Hematopoietic multipotent progenitor cell treated with erythropoietin and hydrocortisone succinate and interleukin-3 and kit ligand, for 4 days (in vitro differentiated cells): Measurements from ENCODE around the gene NOXO1.
"Not testable (repeated sequence)": the region's sequence is repeated elsewhere in the genome, so short reads cannot be mapped to it uniquely, and the experiment has no call there.

Experiments
- DNase-seq: peaks from one replicate; pipeline ENCODE4 v3.0.0-alpha.2; 2015

The NOXO1 gene

DNA sequence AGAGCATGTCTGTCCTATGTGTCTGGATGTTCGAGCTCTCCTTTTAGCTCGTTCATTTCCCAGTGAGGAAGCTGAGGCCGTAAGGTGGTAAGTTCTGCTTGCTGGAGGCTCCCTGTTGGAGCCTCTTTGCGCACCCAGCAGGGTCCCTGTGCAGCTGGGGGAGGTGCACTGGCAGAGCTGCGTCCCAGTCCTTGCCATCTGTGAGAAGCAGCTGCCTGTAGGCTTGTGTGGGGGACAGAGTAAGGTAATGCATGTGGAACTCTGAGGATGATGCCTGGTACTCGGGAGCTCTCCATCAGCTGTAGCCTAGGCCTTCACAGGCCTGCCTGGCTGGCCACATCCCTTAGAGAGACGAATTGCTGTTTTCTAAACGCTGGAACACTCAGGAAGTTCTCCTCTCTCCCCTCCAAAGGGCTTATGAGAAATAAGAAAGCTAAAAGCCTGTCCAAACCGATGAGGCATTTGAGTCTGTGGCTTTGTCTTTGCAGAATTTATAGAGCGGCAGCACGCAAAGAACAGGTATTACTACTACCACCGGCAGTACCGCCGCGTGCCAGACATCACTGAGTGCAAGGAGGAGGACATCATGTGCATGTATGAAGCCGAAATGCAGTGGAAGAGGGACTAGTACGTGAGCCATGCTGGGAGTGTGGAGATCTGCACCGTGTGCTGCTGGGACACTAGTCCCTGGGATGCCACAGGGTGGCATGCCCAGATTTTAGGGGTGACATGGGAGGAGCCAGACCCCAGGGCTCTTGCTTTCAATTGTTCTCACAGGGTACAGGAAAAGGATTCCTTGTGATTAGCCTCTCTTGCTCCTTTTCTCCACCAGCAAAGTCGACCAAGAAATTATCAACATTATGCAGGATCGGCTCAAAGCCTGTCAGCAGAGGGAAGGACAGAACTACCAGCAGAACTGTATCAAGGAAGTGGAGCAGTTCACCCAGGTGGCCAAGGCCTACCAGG, 20.3 kb downstream of the NOXO1 start:
- DNase-seq: peak; percentile 79

DNA sequence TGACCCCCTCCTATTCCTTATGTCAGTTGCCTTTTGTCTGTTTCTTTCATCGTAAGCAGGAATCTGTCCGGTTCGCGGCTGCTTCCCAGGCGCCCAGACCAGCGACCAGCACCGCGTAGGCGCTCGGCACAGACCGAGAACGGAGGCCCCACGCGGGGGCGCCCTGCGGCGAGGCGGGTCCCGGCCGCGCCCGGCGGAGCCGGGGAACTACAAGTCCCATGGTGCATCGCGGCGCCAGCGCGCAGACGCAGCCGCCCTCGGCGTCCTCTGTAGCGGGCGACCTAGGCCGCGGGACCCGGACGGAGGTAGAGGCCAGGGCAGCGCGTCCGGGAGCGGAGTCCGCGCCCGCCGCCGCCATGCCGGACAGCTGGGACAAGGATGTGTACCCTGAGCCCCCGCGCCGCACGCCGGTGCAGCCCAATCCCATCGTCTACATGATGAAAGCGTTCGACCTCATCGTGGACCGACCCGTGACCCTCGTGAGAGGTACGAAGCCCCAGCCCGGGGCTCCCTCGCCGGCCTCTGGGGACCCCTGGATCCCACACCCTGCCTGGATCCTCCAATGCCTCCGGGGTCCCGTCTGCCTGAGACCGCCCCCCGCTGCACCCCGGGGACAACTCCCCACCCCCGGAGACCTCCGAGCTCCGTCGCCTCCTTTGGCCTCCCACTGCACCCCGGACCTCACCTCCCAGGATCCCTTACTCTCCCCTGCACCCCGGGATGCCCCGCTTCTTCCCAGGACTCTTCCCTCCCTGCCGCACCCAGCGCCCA, 21.8 kb downstream of the NOXO1 start, which contains the start of gene NDUFB10:
TSS of gene NDUFB10 (plus strand) at position 270 of the 771 bp plus-strand sequence. CDS start at position 357, 87 bp downstream.
- DNase-seq: peak; percentile 95

DNA sequence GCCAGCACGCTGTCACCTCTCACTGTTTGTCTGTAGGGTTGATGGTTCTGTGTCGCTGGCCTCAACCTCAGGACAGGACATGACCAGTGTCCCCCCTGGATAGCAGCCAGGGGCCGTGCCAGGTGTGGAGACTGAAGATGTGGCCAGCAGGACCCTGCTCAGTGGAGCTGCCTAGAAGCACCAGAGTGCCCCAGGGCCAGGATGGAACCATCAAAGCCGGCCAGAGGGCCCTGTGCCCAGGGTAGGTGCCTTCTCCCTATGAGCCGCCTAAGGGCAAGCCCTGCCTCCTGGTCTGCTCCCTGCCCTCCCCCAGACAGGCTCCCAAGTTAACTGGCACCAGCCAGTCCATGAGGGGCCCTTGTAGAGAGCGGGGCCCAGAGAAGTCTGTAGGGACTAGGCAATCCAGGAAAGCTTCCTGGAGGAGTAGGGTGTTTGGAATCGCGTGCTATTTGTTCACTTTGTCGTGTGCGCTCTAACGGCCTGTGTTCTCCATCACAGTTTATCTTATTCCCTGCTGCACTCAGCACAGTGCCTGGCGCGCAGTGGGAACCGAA, 22.5 kb downstream of the NOXO1 start:
- no peak for DNase-seq

DNA sequence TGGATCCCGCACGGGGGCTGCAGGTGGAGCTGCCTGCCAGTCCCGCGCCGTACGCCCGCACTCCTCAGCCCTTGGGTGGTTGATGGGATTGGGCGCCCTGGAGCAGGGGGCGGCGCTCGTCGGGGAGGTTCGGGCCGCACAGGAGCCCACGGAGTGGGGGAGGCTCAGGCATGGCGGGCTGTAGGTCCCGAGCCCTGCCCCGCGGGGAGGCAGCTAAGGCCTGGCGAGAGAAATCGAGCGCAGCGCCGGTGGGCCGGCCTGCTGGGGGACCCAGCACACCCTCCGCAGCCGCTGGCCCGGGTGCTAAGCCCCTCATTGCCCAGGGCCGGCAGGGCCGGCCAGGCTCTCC, 23.2 kb downstream of the NOXO1 start:
- DNase-seq: not testable (repeated sequence)

DNA sequence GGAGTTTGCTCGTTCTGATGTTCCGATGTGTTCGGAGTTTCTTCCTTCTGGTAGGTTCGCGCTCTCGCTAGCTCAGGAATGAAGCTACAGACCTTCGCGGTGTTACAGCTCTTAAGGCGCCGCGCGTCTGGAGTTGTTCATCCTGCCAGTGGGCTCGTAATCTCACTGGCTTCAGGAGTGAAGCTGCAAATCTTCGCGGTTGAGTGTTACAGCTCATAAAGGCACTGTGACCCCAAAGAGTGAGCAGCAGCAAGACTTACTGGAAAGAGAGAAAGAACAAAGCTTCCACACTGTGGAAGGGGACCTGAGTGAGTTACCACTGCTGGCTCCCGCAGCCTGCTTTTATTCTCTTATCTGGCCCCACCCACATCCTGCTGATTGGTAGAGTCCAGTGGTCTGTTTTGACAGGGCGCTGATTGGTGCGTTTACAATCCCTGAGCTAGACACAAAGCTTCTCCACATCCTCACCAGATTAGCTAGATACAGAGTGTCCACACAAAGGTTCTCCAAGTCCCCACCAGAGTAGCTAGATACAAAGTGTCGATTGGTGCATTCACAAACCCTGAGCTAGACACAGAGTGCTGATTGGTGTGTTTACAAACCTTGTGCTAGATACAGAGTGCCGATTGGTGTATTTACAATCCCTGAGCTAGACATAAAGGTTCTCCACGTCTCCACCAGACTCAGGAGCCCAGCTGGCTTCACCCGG, 23.7 kb downstream of the NOXO1 start:
- peak; percentile 28 for DNase-seq

DNA sequence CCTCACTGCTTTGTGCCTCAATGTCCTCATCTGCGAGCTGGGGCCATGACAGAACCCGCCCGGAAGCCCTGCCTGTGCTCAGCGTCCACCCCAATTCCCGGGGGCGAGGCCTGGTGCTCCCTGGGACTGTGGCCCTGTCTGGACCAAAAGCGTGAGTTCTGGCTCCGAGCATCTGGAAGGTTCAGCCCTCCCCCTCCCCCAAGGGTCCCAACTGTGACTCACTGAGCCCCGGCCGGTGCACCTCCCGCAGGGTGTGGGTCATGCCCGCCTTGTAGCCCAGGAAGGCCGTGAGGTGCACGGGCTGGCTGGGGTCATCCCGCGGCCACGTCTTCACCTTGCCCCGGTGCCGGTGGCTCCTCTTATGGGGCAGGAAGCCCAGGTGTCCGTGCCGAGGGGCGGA, 27.5 kb downstream of the NOXO1 start:
- no peak for DNase-seq

DNA sequence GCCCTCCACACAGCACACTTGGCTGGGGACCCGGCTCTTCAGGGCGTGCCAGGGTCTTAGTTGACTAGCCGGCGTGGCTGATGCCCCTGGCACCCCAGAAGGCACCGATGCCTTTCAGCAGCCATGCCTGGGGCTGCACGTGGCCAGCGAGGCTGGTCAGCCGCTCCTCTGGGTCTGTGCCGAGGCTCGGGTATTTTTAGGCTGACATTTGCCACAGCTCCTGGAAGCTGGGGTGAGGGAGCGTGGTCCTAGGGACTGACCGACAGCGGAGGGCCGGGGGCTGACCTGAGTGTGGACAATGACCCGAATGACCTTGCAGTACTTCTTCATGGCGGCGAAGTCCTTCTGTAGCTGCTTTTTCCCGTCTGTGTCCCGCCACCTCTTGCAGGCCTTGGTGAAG, 30.7 kb downstream of the NOXO1 start:
- no peak for DNase-seq

DNA sequence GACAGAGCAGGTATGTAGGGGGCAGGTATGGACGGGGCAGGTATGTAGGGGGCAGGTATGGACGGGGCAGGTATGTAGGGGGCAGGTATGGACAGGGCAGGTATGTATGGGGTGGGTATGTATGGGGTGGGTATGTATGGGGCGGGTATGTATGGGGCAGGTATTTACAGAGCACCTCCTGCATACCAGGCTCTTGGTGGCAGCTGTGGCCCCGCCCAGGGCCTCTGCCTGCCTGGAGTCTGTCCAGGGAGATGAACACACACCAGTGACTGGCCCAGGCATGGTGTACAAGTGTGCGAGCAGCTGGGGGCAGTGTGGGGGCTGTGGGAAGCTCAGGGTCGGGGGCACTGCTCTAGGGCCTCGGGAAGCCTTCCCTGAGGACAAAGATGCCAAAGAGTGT, 31.2 kb downstream of the NOXO1 start:
- no peak for DNase-seq

DNA sequence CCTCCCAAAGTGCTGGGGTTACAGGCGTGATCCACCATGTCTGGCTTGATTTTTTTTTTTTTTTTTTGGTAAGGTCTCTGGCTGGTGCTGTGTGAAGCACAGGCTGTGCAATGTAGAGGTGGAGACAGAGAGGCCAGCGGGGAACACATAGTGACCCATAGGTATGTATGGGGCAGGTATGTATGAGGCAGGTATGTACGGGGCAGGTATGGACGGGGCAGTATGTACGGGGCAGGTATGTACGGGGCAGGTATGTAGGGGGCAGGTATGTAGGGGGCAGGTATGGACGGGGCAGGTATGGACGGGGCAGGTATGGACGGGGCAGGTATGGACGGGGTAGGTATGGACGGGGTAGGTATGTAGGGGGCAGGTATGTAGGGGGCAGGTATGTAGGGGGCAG, 31.8 kb downstream of the NOXO1 start:
- no peak for DNase-seq

DNA sequence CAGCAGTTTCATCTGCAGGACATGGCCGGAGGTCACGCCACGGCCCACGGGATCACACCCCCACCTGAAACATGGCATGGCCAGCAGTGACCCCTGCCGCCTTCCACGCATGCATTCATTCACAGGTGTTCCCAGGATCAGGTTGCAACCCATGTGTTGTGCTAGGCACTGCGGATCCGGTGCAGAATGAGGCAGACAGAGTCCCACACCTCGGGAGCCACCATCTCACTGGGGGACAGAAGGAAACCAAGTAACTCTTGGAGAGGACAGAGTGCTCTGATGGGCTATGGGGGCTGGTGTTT, 33.9 kb downstream of the NOXO1 start:
- DNase-seq: no peak

DNA sequence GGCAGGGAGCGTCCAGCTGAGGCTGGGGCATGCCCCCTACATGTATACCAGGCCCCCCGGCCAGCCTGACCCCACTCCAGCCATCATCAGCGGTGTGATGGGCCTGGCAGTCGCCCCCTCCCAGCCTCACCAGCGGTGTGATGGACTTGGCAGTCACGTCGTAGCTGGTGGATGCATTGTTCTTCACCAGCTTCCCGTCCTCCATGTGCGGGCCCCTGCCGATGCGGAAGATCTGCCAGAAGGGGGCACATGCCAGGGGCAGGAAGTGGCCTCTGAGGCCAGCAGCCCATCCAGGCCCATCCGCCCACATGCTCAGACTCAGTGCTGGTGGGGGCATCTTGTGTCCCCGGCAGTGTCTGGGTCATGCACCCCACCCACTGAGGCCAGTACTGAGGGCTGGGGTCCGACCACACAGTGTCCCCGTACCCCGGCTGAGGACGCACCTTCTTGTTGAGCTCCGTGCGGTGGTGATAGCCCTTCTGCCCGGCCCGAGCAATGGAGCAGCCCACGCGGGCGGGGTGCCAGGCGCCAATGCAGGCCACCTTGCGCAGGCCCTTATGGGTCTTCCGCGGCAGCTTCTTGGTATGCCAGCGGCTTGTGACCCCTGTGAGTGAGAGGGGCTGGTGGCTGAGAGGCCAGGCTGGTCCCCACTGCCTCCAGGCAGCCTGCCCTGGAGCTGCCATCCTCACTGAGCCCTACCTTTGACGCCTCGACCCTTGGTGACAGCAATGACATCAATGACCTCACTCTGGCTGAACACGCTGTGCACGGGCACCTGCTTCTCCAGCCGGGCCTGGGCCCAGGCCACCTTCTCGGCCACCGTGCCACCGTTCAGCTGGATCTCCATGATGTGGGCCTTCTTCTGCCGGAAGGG, 34.5 kb downstream of the NOXO1 start:
- no peak for DNase-seq

DNA sequence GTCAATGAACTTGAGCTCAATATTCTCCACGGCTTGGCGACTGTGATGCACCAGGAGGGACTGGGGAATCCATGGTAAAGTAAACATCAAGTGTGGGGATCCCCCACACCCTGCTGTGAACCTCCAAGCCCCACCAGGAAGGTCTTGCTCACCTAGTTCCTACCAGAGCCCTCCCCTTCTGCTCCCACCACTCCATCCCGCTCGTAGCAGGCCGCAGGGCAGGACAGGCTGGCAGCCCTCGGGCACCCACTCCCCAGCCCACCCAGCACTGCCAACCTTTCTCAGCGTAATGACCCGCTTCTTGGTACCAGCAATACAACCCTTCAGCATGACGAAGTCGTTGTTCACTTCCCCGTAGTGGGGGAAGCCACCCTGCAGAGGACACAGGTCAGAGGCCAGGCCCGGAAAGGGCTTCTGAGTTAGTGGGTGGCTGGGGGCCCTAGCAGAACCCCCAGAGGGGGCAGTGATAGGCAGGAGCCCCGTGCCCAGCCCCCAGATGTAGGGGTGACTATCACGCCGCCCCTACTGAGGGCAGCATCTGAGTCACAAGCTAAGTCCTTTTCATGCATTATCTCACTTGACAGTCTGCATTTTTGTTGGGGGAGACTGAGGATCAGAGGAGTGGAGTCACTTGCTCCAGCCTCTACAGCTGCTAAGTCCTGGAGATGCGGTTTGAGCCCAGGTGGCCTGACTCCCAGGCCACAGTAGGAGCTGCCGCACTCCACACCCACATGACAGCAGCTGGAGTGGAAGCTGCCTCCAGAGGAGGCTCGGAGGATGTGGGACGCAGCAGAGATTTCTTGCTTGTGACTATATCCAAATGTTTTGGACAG, 35.5 kb downstream of the NOXO1 start:
- no peak for DNase-seq

DNA sequence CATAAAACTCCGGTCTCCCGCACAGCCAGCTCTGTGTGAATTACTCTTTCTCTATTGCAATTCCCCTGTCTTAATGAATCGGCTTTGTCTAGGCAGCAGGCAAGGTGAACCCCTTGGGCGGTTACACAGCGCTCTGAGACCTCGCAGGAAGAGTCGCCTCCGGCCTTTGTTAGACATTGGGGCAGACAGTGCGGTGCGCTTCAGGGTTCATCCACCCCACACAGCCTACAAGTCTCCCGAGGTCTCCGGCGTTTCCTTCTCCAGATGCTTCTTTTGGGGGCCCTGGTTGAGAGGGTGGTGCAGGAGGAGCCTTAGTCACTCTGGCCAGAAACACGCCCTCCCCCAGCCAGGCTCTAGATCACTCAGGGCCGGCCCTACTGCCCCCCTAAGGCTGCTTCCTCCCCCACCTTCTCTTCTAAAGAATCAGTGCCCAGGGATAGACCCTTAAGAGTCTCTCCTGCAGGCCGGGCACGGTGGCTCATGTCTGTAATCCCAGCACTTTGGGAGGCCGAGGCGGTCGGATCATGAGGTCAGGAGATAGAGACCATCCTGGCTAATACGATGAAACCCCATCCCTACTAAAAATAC, 36.6 kb downstream of the NOXO1 start:
- no peak for DNase-seq

DNA sequence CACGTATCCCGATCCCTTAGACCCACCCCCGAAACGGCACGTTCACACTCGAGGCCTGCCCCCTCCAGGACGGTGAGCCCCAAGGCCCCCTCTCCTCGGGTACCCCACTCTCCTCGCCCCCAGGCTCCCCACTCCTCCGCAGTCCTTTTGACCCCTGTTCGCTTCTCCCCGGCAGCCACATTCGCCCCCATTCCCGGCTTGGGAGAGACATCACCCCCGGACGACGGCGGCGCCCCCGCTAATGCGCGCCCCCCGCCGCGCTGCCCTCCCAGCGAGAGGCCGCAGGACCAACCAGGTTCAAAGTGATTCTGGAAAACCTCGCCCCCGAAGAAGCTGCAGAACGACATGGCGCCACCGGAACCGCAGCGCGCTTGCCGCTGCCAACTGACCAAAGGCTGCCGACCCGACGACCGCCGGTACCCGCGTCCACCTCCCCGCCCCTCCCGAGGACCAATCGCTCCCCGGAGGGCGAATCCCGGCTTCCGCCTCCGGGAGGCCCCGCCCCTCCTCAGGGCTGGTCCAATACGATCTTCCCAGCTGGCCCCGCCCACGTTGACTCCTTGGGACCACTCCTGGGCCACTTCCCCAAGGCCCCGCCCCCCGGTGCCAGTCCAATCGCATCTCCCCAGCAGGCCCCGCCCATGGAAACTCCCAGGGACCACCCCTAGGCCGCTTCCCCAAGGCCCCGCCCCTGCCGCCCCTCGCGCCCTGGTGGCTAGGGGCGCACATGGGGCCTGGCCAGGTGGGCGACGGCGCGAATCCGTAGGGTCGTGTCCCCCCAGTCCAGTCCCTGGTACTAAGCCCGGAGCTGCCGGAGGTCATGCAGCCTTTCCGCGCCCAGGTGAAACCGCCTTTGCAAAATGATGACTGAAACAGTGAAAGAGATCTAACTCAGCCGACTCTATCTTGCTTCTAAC, 38.2 kb downstream of the NOXO1 start, which contains the start of gene MSRB1:
TSS of gene MSRB1 (minus strand) at position 390 of the 917 bp plus-strand sequence. CDS start at position 347, 43 bp downstream.
- peak; percentile 100 for DNase-seq

DNA sequence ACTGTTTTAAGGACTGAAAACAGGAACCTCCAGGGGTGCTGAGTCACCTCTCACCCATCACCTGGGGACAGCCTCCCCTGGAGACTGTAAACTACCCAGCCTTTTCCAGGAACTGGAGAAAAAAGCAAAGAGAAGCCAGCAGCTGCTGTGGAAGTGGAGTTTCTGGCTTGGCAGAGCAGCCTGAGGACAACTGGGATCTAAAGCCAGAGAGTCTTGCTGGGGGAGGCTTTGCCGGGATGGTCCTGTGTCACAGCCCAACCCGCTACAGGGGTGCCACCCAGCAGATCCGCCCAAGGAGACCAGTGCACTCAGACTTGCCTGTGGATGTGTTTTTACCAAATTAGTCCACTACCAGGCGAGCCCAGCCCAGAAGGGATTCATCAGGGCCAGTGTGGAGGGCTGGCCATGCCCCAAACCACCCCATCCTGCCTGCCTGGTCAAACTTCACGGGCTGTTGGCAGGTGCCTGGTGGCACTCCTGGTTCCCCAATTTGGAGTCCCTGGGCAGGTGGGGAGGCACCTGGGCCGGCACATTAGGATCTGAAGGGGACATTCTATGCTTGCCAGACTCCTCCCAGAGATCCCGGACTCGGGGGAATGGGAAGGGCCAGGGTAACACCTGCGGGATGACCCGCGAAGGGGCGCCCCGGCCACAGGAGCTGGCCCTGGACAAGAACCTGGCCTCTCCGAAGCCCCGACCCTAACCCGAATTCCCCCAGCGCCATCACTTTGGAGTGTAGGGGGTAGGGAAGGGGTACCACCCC, 39.0 kb downstream of the NOXO1 start:
- DNase-seq: peak; percentile 65

DNA sequence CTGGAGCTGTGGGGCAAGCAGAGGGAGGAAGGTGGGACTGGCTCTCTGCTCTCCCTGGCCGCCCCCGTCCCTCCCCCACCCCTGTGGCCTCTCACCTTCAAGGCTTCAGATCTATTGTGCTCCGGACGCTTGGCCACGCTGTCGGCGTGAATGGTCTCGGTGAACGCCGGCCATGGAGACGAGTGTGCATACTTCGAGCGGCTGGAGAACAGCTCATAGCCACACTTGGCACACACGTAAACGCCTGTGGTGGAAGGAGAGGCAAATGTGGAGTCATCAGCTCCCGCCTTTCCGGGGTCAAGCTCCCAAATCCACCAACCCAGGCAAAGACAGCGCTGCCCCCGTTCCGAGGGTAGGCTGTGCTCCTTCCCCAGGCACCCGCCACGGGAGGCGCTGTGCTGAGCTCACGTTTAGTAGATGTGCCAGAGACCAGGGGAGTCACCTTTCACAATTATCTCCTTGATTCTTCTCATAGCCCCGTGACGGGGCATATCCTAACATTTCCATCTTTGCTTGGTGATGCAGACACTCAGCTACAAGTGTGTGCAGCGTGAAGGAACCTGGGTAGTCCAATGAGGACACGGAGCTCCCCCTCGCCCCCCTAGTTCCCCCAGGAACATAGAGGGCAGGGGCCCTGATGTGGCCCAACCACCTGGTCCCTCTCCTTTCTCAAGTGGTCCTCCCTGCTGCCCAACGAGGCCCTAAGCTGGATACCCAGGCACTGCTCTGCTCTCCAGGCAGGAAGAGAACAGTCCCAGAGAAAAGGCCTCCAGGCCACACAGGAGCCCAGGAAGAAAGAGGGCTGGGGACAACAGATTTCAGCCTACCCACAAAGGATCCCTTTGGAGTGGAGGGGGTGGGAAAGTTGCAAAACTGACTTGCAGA, 39.9 kb downstream of the NOXO1 start:
- DNase-seq: no peak

DNA sequence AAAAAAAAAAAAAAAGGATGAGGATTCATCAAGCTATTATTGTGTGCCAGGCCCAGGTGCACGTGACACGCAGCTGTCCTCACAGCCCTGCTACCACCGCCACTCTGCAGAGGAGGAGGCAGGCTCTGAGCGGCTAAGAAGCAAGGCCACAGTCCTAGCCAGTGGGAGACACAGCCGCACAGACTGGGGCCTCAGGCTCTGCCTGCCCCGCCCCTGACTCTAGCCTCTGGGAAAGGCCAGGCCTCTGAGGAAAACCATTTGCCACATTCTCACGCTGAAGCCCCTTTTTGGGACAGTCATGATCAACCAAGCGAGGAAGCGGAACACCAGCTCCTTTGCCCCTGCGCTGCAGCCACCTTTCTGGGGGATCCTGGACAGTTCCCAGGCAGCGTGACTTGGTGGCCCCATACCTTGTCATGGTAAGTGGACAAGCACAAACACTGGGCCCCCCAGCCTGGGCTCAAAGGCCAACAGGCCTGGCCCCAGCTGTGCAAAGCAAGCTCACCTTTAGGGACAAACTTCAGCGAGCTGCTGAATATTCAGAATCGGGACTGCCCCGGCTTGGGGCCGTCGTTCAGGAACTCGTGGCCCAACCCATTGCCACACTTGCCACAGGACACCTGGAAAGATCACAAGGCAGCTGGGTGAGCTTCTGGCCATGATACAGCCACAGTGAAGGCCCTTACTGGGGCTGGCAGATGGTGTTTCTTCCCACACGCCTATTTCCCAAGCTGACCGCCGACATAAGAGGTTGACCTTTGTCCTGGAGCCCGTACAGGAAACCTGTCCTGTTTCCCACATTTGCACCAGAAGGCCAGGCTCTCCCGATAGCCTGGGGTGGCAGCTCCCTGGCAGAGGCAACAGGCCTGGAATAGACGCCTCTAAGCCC, 40.8 kb downstream of the NOXO1 start:
- DNase-seq: no peak
